ENCODE results near the gene BLVRA.

GRCh38 chr7:43790834-43791233 lies 32.4 kb downstream of the BLVRA start:
- TF ChIP-seq, protein P1, sequence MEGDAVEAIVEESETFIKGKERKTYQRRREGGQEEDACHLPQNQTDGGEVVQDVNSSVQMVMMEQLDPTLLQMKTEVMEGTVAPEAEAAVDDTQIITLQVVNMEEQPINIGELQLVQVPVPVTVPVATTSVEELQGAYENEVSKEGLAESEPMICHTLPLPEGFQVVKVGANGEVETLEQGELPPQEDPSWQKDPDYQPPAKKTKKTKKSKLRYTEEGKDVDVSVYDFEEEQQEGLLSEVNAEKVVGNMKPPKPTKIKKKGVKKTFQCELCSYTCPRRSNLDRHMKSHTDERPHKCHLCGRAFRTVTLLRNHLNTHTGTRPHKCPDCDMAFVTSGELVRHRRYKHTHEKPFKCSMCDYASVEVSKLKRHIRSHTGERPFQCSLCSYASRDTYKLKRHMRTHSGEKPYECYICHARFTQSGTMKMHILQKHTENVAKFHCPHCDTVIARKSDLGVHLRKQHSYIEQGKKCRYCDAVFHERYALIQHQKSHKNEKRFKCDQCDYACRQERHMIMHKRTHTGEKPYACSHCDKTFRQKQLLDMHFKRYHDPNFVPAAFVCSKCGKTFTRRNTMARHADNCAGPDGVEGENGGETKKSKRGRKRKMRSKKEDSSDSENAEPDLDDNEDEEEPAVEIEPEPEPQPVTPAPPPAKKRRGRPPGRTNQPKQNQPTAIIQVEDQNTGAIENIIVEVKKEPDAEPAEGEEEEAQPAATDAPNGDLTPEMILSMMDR (IDR thresholded peaks at IDR 0.05), result no peak
- no peak for TF ChIP-seq POLR2A (IDR thresholded peaks at IDR 0.05)
